ENCODE measurements around the gene LRMDA.

The LRMDA gene

DNA sequence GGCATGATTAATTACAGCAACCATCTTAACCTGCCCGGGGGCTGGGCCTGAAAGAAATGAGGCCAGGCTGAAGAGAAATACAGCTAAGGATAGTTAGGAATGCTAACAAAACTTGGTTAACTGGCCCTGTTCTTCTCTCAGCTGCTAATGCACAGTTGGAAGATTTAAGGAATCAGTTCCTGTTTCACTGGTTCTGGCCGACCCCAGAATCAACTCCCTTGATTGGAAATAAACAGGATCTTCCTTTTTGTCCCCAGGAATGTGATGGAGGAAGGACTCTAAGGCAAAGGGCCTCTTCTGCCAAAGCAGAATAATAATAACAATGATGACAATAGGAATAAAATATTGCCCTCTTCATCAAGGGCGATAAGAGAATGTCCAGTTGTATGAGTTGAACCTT, 3.5 kb upstream of the LRMDA start:
- H3K4me1 ChIP-seq (ENCODE audit: control insufficient read depth, low read depth, low read length): peaks cover 11% of the 10 kb centered on the region
- DNase-seq: no peak
- no peak overlapping the region for H3K4ac ChIP-seq (ENCODE audit: low read depth, low read length)
- H3K27ac ChIP-seq (ENCODE audit: low read depth, low read length): no peak overlapping the region
- H2BK5ac ChIP-seq (ENCODE audit: low read length): no peak overlapping the region
- H4K5ac ChIP-seq (ENCODE audit: low read length): no peak overlapping the region
- no peak overlapping the region for H3K56ac ChIP-seq (ENCODE audit: low read length)
- no peaks in the 10 kb centered on the region for H3K36me3 ChIP-seq (ENCODE audit: control insufficient read depth, insufficient read depth, low read length)
- no peak overlapping the region for H3K4me3 ChIP-seq (ENCODE audit: low read length)
- H3K4me2 ChIP-seq (ENCODE audit: low read length): no peak overlapping the region
- H3K79me1 ChIP-seq (ENCODE audit: low read length): no peaks in the 10 kb centered on the region
- H3K79me2 ChIP-seq (ENCODE audit: control insufficient read depth, insufficient read depth, low read length): no peaks in the 10 kb centered on the region
- no peak overlapping the region for H2BK15ac ChIP-seq (replicated peaks; ENCODE audit: low read depth)
- no peak overlapping the region for H2BK120ac ChIP-seq (ENCODE audit: low read depth, low read length)
- H4K8ac ChIP-seq (ENCODE audit: low read depth, low read length): no peak overlapping the region
- peaks cover 21% of the 10 kb centered on the region for H3K27me3 ChIP-seq (ENCODE audit: insufficient read depth, low read length, poor library complexity)
- H3K18ac ChIP-seq (ENCODE audit: low read length): no peak overlapping the region
- H3K23ac ChIP-seq (ENCODE audit: low read length): no peak overlapping the region
- no peak overlapping the region for H2AK5ac ChIP-seq (ENCODE audit: low read length)
- H3K9ac ChIP-seq (ENCODE audit: low read length): no peak overlapping the region
- no CpG with 5 or more reads among the region's 3 CpGs for WGBS (ENCODE audit: extremely low coverage, insufficient coverage, low lambda C conversion rate)

DNA sequence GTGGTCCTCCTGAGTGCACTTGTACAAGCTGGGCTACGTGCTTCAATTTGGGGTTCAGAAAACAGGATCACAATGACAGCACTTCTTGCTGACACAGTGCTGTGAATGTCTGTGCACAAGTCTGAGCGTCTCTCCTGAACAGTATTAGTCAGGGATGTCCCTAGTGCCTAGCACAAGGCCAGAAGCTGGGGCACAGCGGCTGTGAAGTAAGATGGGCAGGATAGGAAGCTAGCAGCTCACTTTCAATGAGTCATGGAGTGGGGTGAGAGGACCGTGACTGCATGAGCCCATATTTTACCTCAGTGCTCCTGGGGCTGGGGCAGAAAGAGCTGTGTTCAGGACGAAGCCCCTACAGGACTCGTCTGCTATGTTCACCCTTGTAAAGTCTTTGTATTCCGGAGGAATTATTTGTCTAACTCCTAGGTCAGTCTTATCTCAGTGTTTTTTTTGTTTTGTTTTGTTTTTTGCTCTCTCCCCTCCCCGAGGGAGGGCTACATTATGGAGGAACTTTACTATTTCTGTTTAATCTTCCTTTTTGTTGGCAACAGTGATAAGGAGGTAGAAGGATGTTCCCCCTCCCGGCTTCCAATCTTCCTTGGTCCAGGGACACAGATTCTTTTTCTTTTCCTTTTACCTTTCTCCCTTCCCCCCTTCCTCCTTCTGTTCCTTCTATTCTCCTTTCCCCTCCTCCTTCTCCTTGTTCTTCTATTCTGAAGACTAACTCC, 2.8 kb upstream of the LRMDA start:
- H3K36me3 ChIP-seq (ENCODE audit: control insufficient read depth, insufficient read depth, low read length): no peaks in the 10 kb centered on the region
- WGBS (ENCODE audit: extremely low coverage, insufficient coverage, low lambda C conversion rate): no CpG with 5 or more reads among the region's 9 CpGs
- H3K79me2 ChIP-seq (ENCODE audit: control insufficient read depth, insufficient read depth, low read length): no peaks in the 10 kb centered on the region
- no peak overlapping the region for H2AK5ac ChIP-seq (ENCODE audit: low read length)
- no peak overlapping the region for H2BK5ac ChIP-seq (ENCODE audit: low read length)
- peaks cover 13% of the 10 kb centered on the region for H3K4me1 ChIP-seq (ENCODE audit: control insufficient read depth, low read depth, low read length)
- no peak for DNase-seq
- H3K23ac ChIP-seq (ENCODE audit: low read length): no peak overlapping the region
- no peak overlapping the region for H3K18ac ChIP-seq (ENCODE audit: low read length)
- H3K56ac ChIP-seq (ENCODE audit: low read length): no peak overlapping the region
- no peak overlapping the region for H3K4me3 ChIP-seq (ENCODE audit: low read length)
- H4K5ac ChIP-seq (ENCODE audit: low read length): no peak overlapping the region
- H3K9ac ChIP-seq (ENCODE audit: low read length): no peak overlapping the region
- H3K27me3 ChIP-seq (ENCODE audit: insufficient read depth, low read length, poor library complexity): peaks cover 25% of the 10 kb centered on the region
- H3K4ac ChIP-seq (ENCODE audit: low read depth, low read length): no peak overlapping the region
- no peak overlapping the region for H4K8ac ChIP-seq (ENCODE audit: low read depth, low read length)
- no peak overlapping the region for H3K4me2 ChIP-seq (ENCODE audit: low read length)
- no peak overlapping the region for H2BK120ac ChIP-seq (ENCODE audit: low read depth, low read length)
- H3K27ac ChIP-seq (ENCODE audit: low read depth, low read length): no peak overlapping the region
- no peak overlapping the region for H2BK15ac ChIP-seq (replicated peaks; ENCODE audit: low read depth)
- no peaks in the 10 kb centered on the region for H3K79me1 ChIP-seq (ENCODE audit: low read length)

DNA sequence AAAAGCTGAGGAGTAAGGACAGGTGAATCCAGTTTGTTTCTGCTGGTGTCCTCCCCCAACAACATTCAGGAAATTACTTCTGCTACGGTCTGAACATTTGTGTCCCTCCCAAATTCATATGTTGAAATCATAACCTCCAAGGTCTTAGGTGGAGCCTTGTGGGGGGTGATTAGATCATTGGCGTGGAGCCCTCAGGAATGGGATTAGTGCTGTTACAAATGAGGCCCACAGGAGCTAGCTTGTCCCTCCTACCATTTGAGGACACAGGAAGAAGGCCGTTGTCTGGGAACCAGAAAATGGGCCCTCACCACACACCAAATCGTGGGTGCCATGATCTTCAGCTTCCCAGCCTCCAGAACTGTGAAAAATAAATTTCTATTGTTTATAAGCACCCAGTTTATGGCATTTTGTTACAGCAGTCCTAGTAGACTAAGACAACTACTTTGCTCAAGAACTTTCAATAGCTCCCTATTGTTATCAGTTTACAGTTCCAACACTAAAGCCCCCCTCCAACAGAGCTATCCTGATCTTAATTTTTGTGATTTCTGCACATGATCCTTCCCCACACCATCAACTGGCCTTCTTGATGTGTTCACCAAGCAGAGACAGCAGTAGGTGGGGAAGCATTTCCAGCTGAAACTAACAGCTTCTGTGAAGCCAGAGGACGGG, 2.1 kb upstream of the LRMDA start:
- peaks cover 31% of the 10 kb centered on the region for H3K27me3 ChIP-seq (ENCODE audit: insufficient read depth, low read length, poor library complexity)
- peaks cover 13% of the 10 kb centered on the region for H3K4me1 ChIP-seq (ENCODE audit: control insufficient read depth, low read depth, low read length)
- H3K18ac ChIP-seq (ENCODE audit: low read length): no peak overlapping the region
- H3K4me2 ChIP-seq (ENCODE audit: low read length): no peak overlapping the region
- H3K23ac ChIP-seq (ENCODE audit: low read length): no peak overlapping the region
- no peak overlapping the region for H3K27ac ChIP-seq (ENCODE audit: low read depth, low read length)
- no peaks in the 10 kb centered on the region for H3K36me3 ChIP-seq (ENCODE audit: control insufficient read depth, insufficient read depth, low read length)
- no peak overlapping the region for H2BK120ac ChIP-seq (ENCODE audit: low read depth, low read length)
- H2AK5ac ChIP-seq (ENCODE audit: low read length): no peak overlapping the region
- no peak overlapping the region for H2BK5ac ChIP-seq (ENCODE audit: low read length)
- H3K9ac ChIP-seq (ENCODE audit: low read length): no peak overlapping the region
- DNase-seq: no peak
- no peak overlapping the region for H3K4ac ChIP-seq (ENCODE audit: low read depth, low read length)
- no peak overlapping the region for H3K56ac ChIP-seq (ENCODE audit: low read length)
- H2BK15ac ChIP-seq (replicated peaks; ENCODE audit: low read depth): no peak overlapping the region
- no peaks in the 10 kb centered on the region for H3K79me1 ChIP-seq (ENCODE audit: low read length)
- no CpG with 5 or more reads among the region's 5 CpGs for WGBS (ENCODE audit: extremely low coverage, insufficient coverage, low lambda C conversion rate)
- no peak overlapping the region for H3K4me3 ChIP-seq (ENCODE audit: low read length)
- H4K5ac ChIP-seq (ENCODE audit: low read length): no peak overlapping the region
- no peak overlapping the region for H4K8ac ChIP-seq (ENCODE audit: low read depth, low read length)
- H3K79me2 ChIP-seq (ENCODE audit: control insufficient read depth, insufficient read depth, low read length): no peaks in the 10 kb centered on the region

DNA sequence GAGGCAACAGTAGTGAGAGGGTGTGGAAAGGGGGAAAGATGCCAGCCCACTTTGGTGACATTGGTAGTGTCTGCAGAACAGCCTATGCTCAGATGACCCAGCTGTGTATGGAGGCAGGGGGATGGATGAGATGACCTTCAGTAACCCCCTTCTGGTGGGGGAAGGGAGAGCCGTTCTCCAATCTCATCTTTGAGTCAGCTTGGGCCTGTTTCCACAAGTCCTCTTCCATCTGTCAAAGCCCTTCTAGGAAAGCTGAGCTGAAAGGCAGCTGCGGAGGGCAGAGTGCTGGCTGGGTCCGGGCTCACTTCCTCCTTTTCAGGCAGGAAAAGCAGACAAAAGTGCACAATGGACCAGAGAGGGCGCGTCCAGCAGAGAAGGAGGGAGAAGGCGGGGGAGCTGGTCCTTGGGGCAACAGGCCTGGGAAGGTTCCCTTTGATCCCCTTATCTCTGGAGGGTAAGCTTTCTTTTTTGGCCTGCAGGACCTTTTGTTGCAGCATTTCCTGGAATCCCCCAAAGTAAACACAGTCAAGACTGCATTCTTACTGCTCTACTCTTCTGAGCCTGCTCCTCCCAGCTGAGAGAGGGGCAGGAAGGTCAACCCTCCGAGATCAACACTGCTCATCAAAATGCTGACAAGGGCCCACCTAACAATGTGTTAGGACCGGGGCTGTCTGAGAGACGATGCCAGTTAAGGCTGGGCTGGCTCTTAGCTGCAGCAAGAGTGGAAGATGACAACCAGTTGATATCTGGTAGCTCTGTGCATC, 1.2 kb upstream of the LRMDA start:
- Histone ChIP-seq H3K79me1 (ENCODE audit: low read length) (no peaks in the 10 kb centered on the region), H3K27me3 (ENCODE audit: insufficient read depth, low read length, poor library complexity) (peaks cover 35% of the 10 kb centered on the region), H4K5ac (ENCODE audit: low read length) (no peak overlapping the region), H3K18ac (ENCODE audit: low read length) (no peak overlapping the region), H2BK120ac (ENCODE audit: low read depth, low read length) (no peak overlapping the region), H2AK5ac (ENCODE audit: low read length) (no peak overlapping the region), H3K79me2 (ENCODE audit: control insufficient read depth, insufficient read depth, low read length) (no peaks in the 10 kb centered on the region), H3K36me3 (ENCODE audit: control insufficient read depth, insufficient read depth, low read length) (no peaks in the 10 kb centered on the region), H3K4me2 (ENCODE audit: low read length) (no peak overlapping the region), H4K8ac (ENCODE audit: low read depth, low read length) (no peak overlapping the region), H2BK15ac (replicated peaks; ENCODE audit: low read depth) (no peak overlapping the region), H3K4ac (ENCODE audit: low read depth, low read length) (no peak overlapping the region), H3K23ac (ENCODE audit: low read length) (no peak overlapping the region), H3K9ac (ENCODE audit: low read length) (no peak overlapping the region), H3K4me1 (ENCODE audit: control insufficient read depth, low read depth, low read length) (peaks cover 13% of the 10 kb centered on the region), H3K27ac (ENCODE audit: low read depth, low read length) (no peak overlapping the region), H3K4me3 (ENCODE audit: low read length) (no peak overlapping the region), H3K56ac (ENCODE audit: low read length) (no peak overlapping the region), H2BK5ac (ENCODE audit: low read length) (no peak overlapping the region)
- DNase-seq: peak; percentile 90
- WGBS (ENCODE audit: extremely low coverage, insufficient coverage, low lambda C conversion rate): no CpG with 5 or more reads among the region's 9 CpGs

DNA sequence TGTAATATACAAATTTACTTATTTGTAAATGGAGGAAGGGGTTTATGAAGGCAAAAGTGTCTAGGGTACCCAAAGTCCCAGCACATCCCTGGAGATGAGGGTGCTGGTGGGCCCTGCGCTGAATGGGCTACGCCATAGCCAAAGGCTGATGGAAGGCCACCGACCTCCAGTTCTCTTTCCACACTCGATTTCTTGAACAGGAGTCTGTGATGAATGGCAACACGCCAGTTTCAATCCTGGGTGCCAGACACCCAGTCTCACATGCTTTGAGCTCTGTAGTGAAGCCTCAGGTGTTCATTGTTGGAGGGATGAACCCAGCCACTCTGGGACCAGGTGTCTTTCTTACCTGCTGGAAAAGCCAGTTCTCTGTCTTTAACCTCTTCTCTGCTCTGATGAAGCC, 752 bp downstream of the LRMDA start:
- Histone ChIP-seq H3K4me1 (ENCODE audit: control insufficient read depth, low read depth, low read length) (peaks cover 13% of the 10 kb centered on the region), H2BK15ac (replicated peaks; ENCODE audit: low read depth) (no peak overlapping the region), H2AK5ac (ENCODE audit: low read length) (no peak overlapping the region), H3K23ac (ENCODE audit: low read length) (peak overlapping the region; percentile 24), H3K27ac (ENCODE audit: low read depth, low read length) (no peak overlapping the region), H3K56ac (ENCODE audit: low read length) (no peak overlapping the region), H4K5ac (ENCODE audit: low read length) (no peak overlapping the region), H3K9ac (ENCODE audit: low read length) (no peak overlapping the region), H3K4ac (ENCODE audit: low read depth, low read length) (no peak overlapping the region), H3K27me3 (ENCODE audit: insufficient read depth, low read length, poor library complexity) (peaks cover 36% of the 10 kb centered on the region), H3K79me2 (ENCODE audit: control insufficient read depth, insufficient read depth, low read length) (no peaks in the 10 kb centered on the region), H3K4me3 (ENCODE audit: low read length) (no peak overlapping the region), H4K8ac (ENCODE audit: low read depth, low read length) (no peak overlapping the region), H3K4me2 (ENCODE audit: low read length) (no peak overlapping the region), H2BK120ac (ENCODE audit: low read depth, low read length) (no peak overlapping the region), H3K36me3 (ENCODE audit: control insufficient read depth, insufficient read depth, low read length) (no peaks in the 10 kb centered on the region), H3K18ac (ENCODE audit: low read length) (no peak overlapping the region), H3K79me1 (ENCODE audit: low read length) (no peaks in the 10 kb centered on the region), H2BK5ac (ENCODE audit: low read length) (no peak overlapping the region)
- WGBS (ENCODE audit: extremely low coverage, insufficient coverage, low lambda C conversion rate): no CpG with 5 or more reads among the region's 5 CpGs
- DNase-seq: no peak
